Suprapubic skin (tissue), 4 donors: ENCODE data around the gene ARHGAP31.

Experiments
- POLR2A ChIP-seq, 2 donors: fragments of 450-650 bp; IDR thresholded peaks; one replicate each; pipeline ENCODE4 v1.6.1; 2017; ENCODE audit warnings: antibody characterized with exemption in 2 of 2, mild to moderate bottlenecking in 2 of 2, moderate library complexity in 2 of 2
- POLR2AphosphoS5 ChIP-seq, 3 donors: sonication (generic); formaldehyde crosslinking; IDR thresholded peaks; one replicate each; pipeline ENCODE4 v1.6.1; 2017; ENCODE audit warnings: antibody characterized with exemption in 3 of 3
- TF ChIP-seq, protein P1 (sequence below), 2 donors: fragments of 200-600 bp in 1 of 2; fragments of 450-650 bp in 1 of 2; sonication (generic) in 1 of 2; IDR thresholded peaks; one replicate each; pipeline ENCODE4 v1.5.1; 2016 to 2019; ENCODE audit warnings: antibody characterized with exemption in 2 of 2, mild to moderate bottlenecking in 1 of 2, moderate library complexity in 1 of 2

DNA sequence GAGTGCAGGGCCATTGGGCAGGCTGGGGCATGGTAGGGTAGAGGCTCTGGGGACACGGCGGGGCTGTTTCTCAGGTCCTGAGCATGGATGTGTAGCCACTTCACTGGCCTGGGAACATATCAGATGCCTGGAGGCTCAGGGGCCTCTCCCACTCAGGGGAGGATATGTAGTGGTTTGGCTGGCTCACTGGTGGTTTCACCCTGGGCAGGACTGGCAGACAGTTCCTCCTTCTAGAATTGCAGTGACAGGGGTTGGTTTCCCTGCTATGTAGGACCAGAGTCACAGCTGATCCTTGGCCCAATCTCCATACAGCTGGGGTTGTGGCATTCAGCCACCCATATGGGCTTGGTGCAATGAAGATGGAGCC lies 4.8 kb upstream of the ARHGAP31 start:
- TF ChIP-seq, protein P1, sequence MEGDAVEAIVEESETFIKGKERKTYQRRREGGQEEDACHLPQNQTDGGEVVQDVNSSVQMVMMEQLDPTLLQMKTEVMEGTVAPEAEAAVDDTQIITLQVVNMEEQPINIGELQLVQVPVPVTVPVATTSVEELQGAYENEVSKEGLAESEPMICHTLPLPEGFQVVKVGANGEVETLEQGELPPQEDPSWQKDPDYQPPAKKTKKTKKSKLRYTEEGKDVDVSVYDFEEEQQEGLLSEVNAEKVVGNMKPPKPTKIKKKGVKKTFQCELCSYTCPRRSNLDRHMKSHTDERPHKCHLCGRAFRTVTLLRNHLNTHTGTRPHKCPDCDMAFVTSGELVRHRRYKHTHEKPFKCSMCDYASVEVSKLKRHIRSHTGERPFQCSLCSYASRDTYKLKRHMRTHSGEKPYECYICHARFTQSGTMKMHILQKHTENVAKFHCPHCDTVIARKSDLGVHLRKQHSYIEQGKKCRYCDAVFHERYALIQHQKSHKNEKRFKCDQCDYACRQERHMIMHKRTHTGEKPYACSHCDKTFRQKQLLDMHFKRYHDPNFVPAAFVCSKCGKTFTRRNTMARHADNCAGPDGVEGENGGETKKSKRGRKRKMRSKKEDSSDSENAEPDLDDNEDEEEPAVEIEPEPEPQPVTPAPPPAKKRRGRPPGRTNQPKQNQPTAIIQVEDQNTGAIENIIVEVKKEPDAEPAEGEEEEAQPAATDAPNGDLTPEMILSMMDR (IDR thresholded peaks at IDR 0.05) = no peak
- TF ChIP-seq POLR2A (IDR thresholded peaks at IDR 0.05) = no peak
- no peak for TF ChIP-seq POLR2AphosphoS5 (IDR thresholded peaks at IDR 0.05)
